Measurements from ENCODE around the gene UHRF1. TPM values are rescaled to one million over a fixed set of nuclear protein-coding genes. Genes with fewer than 3 reads are reported as not detected.
"Not testable (repeated sequence)": the region's sequence is repeated elsewhere in the genome, so short reads cannot be mapped to it uniquely, and the experiment has no call there.

Gene UHRF1
- total RNA-seq, 1 donor from 2014 or later, result 5.3 TPM

GRCh38 chr19:4896372-4896771, 12.9 kb upstream of the UHRF1 start:
- H3K4me3 ChIP-seq (ENCODE audit: low read depth, low read length), result no peak overlapping the region
- H3K27me3 ChIP-seq (ENCODE audit: control insufficient read depth, insufficient read depth, low read length), result no peaks in the 10 kb centered on the region
- TF ChIP-seq CTCF (IDR thresholded peaks at IDR 0.05; ENCODE audit: insufficient read depth, low read length, severe bottlenecking), result no peak
- DNase-seq (ENCODE audit: low read depth) (peak; percentile 65), FAIRE-seq (no peak)
- no peaks in the 10 kb centered on the region for H3K36me3 ChIP-seq (ENCODE audit: control insufficient read depth, insufficient read depth, low read length)

- no peak for TF ChIP-seq CTCF (IDR thresholded peaks at IDR 0.05; ENCODE audit: insufficient read depth, low read length, severe bottlenecking)
- DNase-seq (ENCODE audit: low read depth) (no peak), FAIRE-seq (no peak)
- Histone ChIP-seq H3K27me3 (ENCODE audit: control insufficient read depth, insufficient read depth, low read length) (no peaks in the 10 kb centered on the region), H3K36me3 (ENCODE audit: control insufficient read depth, insufficient read depth, low read length) (no peaks in the 10 kb centered on the region), H3K4me3 (ENCODE audit: low read depth, low read length) (no peak overlapping the region)
Observed at GRCh38 chr19:4897146-4897545, 12.2 kb upstream of the UHRF1 start.

GRCh38 chr19:4900879-4901278, 8.4 kb upstream of the UHRF1 start:
- not testable (repeated sequence) for FAIRE-seq; DNase-seq (ENCODE audit: low read depth); H3K36me3 ChIP-seq (ENCODE audit: control insufficient read depth, insufficient read depth, low read length); H3K27me3 ChIP-seq (ENCODE audit: control insufficient read depth, insufficient read depth, low read length); H3K4me3 ChIP-seq (ENCODE audit: low read depth, low read length)

GRCh38 chr19:4902796-4903195, 6.5 kb upstream of the UHRF1 start, which contains the start of gene ARRDC5:
TSS of gene ARRDC5 (minus strand) at chr19:4902896. CDS start at chr19:4902825, 71 bp downstream.
- no peak within 1 kb of the TSS for H3K4me3 ChIP-seq (ENCODE audit: low read depth, low read length)
- no peaks in the 10 kb centered on the region for H3K36me3 ChIP-seq (ENCODE audit: control insufficient read depth, insufficient read depth, low read length)
- H3K27me3 ChIP-seq (ENCODE audit: control insufficient read depth, insufficient read depth, low read length), result no peaks in the 10 kb centered on the region
- no peak for FAIRE-seq
- TF ChIP-seq CTCF (IDR thresholded peaks at IDR 0.05; ENCODE audit: insufficient read depth, low read length, severe bottlenecking), result no peak
- no peak for DNase-seq (ENCODE audit: low read depth)

DNA sequence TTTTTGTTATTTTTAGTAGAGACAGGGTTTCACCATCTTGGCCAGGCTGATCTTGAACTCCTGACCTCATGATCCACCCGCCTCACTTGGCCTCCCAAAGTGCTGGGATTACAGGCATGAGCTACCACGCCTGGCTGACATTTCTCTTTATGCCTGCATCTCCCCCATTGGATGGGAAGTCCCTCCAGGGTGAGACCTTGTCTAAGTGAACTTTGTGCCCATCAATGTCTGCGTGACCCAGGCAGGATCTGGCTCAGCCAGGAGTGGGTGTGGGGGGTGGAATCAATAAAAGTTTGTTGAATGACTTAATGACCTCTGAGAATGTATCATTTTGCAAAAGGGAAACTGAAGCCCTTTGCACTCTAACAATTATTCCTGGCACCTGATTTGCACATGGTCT, 4.8 kb upstream of the UHRF1 start:
- Histone ChIP-seq H3K4me3 (ENCODE audit: low read depth, low read length) (no peak overlapping the region), H3K27me3 (ENCODE audit: control insufficient read depth, insufficient read depth, low read length) (no peaks in the 10 kb centered on the region), H3K36me3 (ENCODE audit: control insufficient read depth, insufficient read depth, low read length) (no peaks in the 10 kb centered on the region)
- TF ChIP-seq CTCF (IDR thresholded peaks at IDR 0.05; ENCODE audit: insufficient read depth, low read length, severe bottlenecking), result no peak
- no peak for DNase-seq (ENCODE audit: low read depth)
- no peak for FAIRE-seq

DNA sequence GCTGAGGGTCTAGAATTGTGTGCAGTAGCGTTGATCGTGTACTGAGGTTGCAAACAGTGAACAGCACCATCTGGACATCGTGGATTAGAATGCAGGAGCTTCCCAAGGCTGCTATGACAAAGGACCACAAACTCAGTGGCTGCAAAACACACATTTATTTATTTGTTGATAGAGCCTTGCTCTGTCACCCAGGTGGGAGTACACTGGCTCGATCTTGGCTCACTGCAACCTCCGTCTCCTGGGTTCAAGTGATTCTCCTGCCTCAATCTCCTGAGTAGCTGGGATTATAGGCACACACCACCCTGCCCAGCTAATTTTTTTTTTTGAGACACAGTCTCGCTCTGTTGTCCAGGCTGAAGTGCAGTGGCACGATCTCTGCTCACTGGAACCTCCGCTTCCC, 2.3 kb upstream of the UHRF1 start:
- FAIRE-seq (no peak), DNase-seq (ENCODE audit: low read depth) (no peak)
- TF ChIP-seq CTCF (IDR thresholded peaks at IDR 0.05; ENCODE audit: insufficient read depth, low read length, severe bottlenecking), result no peak
- Histone ChIP-seq H3K36me3 (ENCODE audit: control insufficient read depth, insufficient read depth, low read length) (no peaks in the 10 kb centered on the region), H3K4me3 (ENCODE audit: low read depth, low read length) (no peak overlapping the region), H3K27me3 (ENCODE audit: control insufficient read depth, insufficient read depth, low read length) (no peaks in the 10 kb centered on the region)
